Measurements from ENCODE around the gene NUP43.

- no peak for TF ChIP-seq POLR2A (IDR thresholded peaks at IDR 0.05)
- no peak for TF ChIP-seq CTCF (IDR thresholded peaks at IDR 0.05)
These were observed 24.9 kb upstream of the NUP43 start for GRCh38 chr6:149771185-149771584.
